Uterus (tissue), 4 donors: ENCODE results near the gene RTN4RL2. TPM values are rescaled to one million over a fixed set of nuclear protein-coding genes. Genes with fewer than 3 reads are reported as not detected.

ENCODE experiments used
- DNase-seq, 2 donors: peaks; one replicate each; pipeline ENCODE4 v3.0.0-alpha.2; 2019 to 2020
- H3K27ac ChIP-seq, 2 donors: fragments of 200-600 bp; sonication (generic); 1 replicate in 1 of 2; 2 replicates in 1 of 2; pipeline ENCODE4 v1.5.1; 2016 to 2018
- H3K27me3 ChIP-seq, 2 donors: fragments of 200-600 bp; sonication (generic); one replicate each; pipeline ENCODE4 v1.5.1; 2018 to 2019; ENCODE audit warnings: control low read depth in 1 of 2
- H3K36me3 ChIP-seq, 2 donors: fragments of 200-600 bp; sonication (generic); one replicate each; pipeline ENCODE4 v1.5.1; 2019; ENCODE audit warnings: control low read depth in 1 of 2
- H3K4me1 ChIP-seq, 2 donors: fragments of 200-600 bp; sonication (generic); one replicate each; pipeline ENCODE4 v1.5.1; 2018 to 2019; ENCODE audit warnings: control low read depth in 1 of 2
- H3K4me3 ChIP-seq, 2 donors: fragments of 200-600 bp; sonication (generic); 1 replicate in 1 of 2; 2 replicates in 1 of 2; pipeline ENCODE4 v1.5.1; 2018 to 2019; ENCODE audit warnings: mild to moderate bottlenecking in 1 of 2
- H3K9me3 ChIP-seq, 2 donors: fragments of 200-600 bp; sonication (generic); one replicate each; pipeline ENCODE4 v1.5.1; 2019; ENCODE audit warnings: control low read depth in 1 of 2
- CTCF ChIP-seq, 4 experiments: fragments of 200-600 bp in 2 of 4; fragments of 450-650 bp in 2 of 4; sonication (generic) in 2 of 4; IDR thresholded peaks; one replicate each; pipeline ENCODE4 v1.5.1; 2016 to 2019; ENCODE audit warnings: antibody characterized with exemption in 4 of 4, mild to moderate bottlenecking in 2 of 4, moderate library complexity in 1 of 4
- POLR2A ChIP-seq, 2 donors: fragments of 450-650 bp; IDR thresholded peaks; one replicate each; pipeline ENCODE4 v1.6.1; 2016; ENCODE audit warnings: antibody characterized with exemption in 2 of 2, mild to moderate bottlenecking in 1 of 2, moderate library complexity in 1 of 2
- intact Hi-C: fragments of 100-400 bp; cut with DNase I; formaldehyde crosslinking; loops from one replicate; pipeline ENCODE4 v1.15.1; 2023; ENCODE audit warnings: low total_unique reads
- total RNA-seq, 4 donors: library from RNA; depleted of rRNA in 3 of 4; stranded (reverse); fragments of >200 nt in 3 of 4; gene quantifications; one replicate each; pipeline versions ENCODE4 v1.1.0 to v1.2.4, GENCODE V29; 2014 to 2023
- donor health status: DM: yes; HTN: yes; CAD: no.

Gene RTN4RL2
- total RNA-seq, 4 donors from 2014 or later = 1.7 TPM; not detected in 3

GRCh38 chr11:57446055-57446454 is 14.3 kb upstream of the RTN4RL2 start:
- TF ChIP-seq CTCF (IDR thresholded peaks at IDR 0.05) = no peak
- no peak for TF ChIP-seq POLR2A (IDR thresholded peaks at IDR 0.05)
- no peaks in the 10 kb centered on the region for H3K9me3 ChIP-seq
- no peak overlapping the region for H3K27ac ChIP-seq
- no peaks in the 10 kb centered on the region for H3K27me3 ChIP-seq
- H3K36me3 ChIP-seq = no peaks in the 10 kb centered on the region
- no peak for DNase-seq
- no peak overlapping the region for H3K4me3 ChIP-seq
- intact Hi-C loops = no loop called here
- no peaks in the 10 kb centered on the region for H3K4me1 ChIP-seq

GRCh38 chr11:57453543-57454177 is 6.7 kb upstream of the RTN4RL2 start:
- no peak overlapping the region for H3K27ac ChIP-seq
- intact Hi-C loops = no loop called here
- no peaks in the 10 kb centered on the region for H3K9me3 ChIP-seq
- no peak for DNase-seq
- TF ChIP-seq POLR2A (IDR thresholded peaks at IDR 0.05) = no peak
- no peak for TF ChIP-seq CTCF (IDR thresholded peaks at IDR 0.05)
- H3K4me3 ChIP-seq = no peak overlapping the region
- H3K4me1 ChIP-seq = peaks cover 0 to 8% of the 10 kb centered on the region in 2 donors
- no peaks in the 10 kb centered on the region for H3K36me3 ChIP-seq
- H3K27me3 ChIP-seq = peaks cover 0 to 5% of the 10 kb centered on the region in 2 donors

GRCh38 chr11:57456960-57457642 is 3.2 kb upstream of the RTN4RL2 start:
- peak; percentile 91 to 92 for DNase-seq
- Histone ChIP-seq H3K27me3 (peaks cover 7 to 19% of the 10 kb centered on the region in 2 donors), H3K9me3 (no peaks in the 10 kb centered on the region), H3K27ac (no peak overlapping the region), H3K4me1 (peaks cover 0 to 26% of the 10 kb centered on the region in 2 donors), H3K36me3 (no peaks in the 10 kb centered on the region), H3K4me3 (no peak overlapping the region)
- TF ChIP-seq CTCF (IDR thresholded peaks at IDR 0.05) (peak; percentile 97 to 100 (median 97)), POLR2A (IDR thresholded peaks at IDR 0.05) (no peak)
- intact Hi-C loops = loop anchor here (5.0 kb wide), 1 partner anchor 70 kb away; no protein-coding TSS in a partner anchor

- no peak for DNase-seq
- Histone ChIP-seq H3K27ac (no peak overlapping the region), H3K9me3 (no peaks in the 10 kb centered on the region), H3K4me1 (peaks cover 0 to 26% of the 10 kb centered on the region in 2 donors), H3K4me3 (no peak overlapping the region), H3K27me3 (peaks cover 7 to 19% of the 10 kb centered on the region in 2 donors), H3K36me3 (no peaks in the 10 kb centered on the region)
- TF ChIP-seq POLR2A (IDR thresholded peaks at IDR 0.05) (no peak), CTCF (IDR thresholded peaks at IDR 0.05) (no peak)
- intact Hi-C loops = loop anchor here (5.0 kb wide), 1 partner anchor 70 kb away; no protein-coding TSS in a partner anchor
Measured at GRCh38 chr11:57457643-57458023, 2.7 kb upstream of the RTN4RL2 start.

- DNase-seq = no peak
- peaks cover 0 to 26% of the 10 kb centered on the region in 2 donors for H3K4me1 ChIP-seq
- H3K9me3 ChIP-seq = no peaks in the 10 kb centered on the region
- no peak for TF ChIP-seq CTCF (IDR thresholded peaks at IDR 0.05)
- no peak for TF ChIP-seq POLR2A (IDR thresholded peaks at IDR 0.05)
- H3K27me3 ChIP-seq = peaks cover 7 to 19% of the 10 kb centered on the region in 2 donors
- no peak overlapping the region for H3K27ac ChIP-seq
- no peaks in the 10 kb centered on the region for H3K36me3 ChIP-seq
- peak overlapping the region; percentile 12 to 31 for H3K4me3 ChIP-seq
- intact Hi-C loops = loop anchor here (5.0 kb wide), 1 partner anchor 69 kb away; no protein-coding TSS in a partner anchor
Measured at GRCh38 chr11:57458060-57458409, 2.3 kb upstream of the RTN4RL2 start.
